WTC11 (cell line): ENCODE measurements around the gene TRIM13. TPM values are rescaled to one million over a fixed set of nuclear protein-coding genes. Genes with fewer than 3 reads are reported as not detected.

Source experiments
- ATAC-seq: fragments of 200-7000 bp; cut with Tn5 transposase; 2 replicates; pipeline ENCODE4 v1.10.0; 2021; ENCODE audit warnings: mild to moderate bottlenecking, moderate library complexity
- CTCF ChIA-PET: fragments of 300-600 bp; sonication (Branson Sonifier 250); formaldehyde crosslinking; loops from one replicate; lab custom pipeline; 2021; ENCODE audit warnings: antibody characterized with exemption; lab: Charles Lee
- POLR2A ChIA-PET: fragments of 350-600 bp; sonication (Branson Sonifier 250); formaldehyde crosslinking; loops from one replicate; lab custom pipeline; 2021; ENCODE audit warnings: antibody characterized with exemption; lab: Charles Lee
- DNase-seq: peaks from one replicate; pipeline ENCODE4 v3.0.0; 2021; ENCODE audit warnings: low spot score
- H3K27ac Mint-ChIP-seq: 2 replicates; pipeline ENCODE4 v1.8.0; 2021; ENCODE audit warnings: mixed read lengths
- H3K27me3 Mint-ChIP-seq: 2 replicates; pipeline ENCODE4 v1.8.0; 2021; ENCODE audit warnings: low read depth, mild to moderate bottlenecking, moderate library complexity, mixed read lengths
- H3K36me3 Mint-ChIP-seq: 2 replicates; pipeline ENCODE4 v1.8.0; 2021; ENCODE audit warnings: mixed read lengths
- H3K4me1 Mint-ChIP-seq: 2 replicates; pipeline ENCODE4 v1.8.0; 2022; ENCODE audit warnings: mixed read lengths
- H3K4me3 Mint-ChIP-seq: 2 replicates; pipeline ENCODE4 v1.8.0; 2021; ENCODE audit warnings: mild to moderate bottlenecking, moderate library complexity, mixed read lengths
- H3K9me3 Mint-ChIP-seq: 2 replicates; pipeline ENCODE4 v1.8.0; 2021; ENCODE audit warnings: mixed read lengths
- ATF2 ChIP-seq: sonication (generic); formaldehyde crosslinking; IDR thresholded peaks from 2 replicates; pipeline ENCODE4 v1.8.1; 2022; ENCODE audit warnings: low read depth, missing genetic modification reagents, borderline replicate concordance
- ESRRA ChIP-seq: sonication (generic); formaldehyde crosslinking; IDR thresholded peaks from 2 replicates; pipeline ENCODE4 v1.8.1; 2022; ENCODE audit warnings: mild to moderate bottlenecking, missing genetic modification reagents, borderline replicate concordance
- PRDM15 ChIP-seq: sonication (generic); formaldehyde crosslinking; IDR thresholded peaks from 2 replicates; pipeline ENCODE4 v1.8.0; 2022; ENCODE audit warnings: missing genetic modification reagents
- PREB ChIP-seq: sonication (generic); formaldehyde crosslinking; IDR thresholded peaks from 2 replicates; pipeline ENCODE4 v1.8.1; 2022; ENCODE audit warnings: mild to moderate bottlenecking, missing genetic modification reagents, moderate library complexity, borderline replicate concordance
- SMAD4 ChIP-seq: sonication (generic); formaldehyde crosslinking; IDR thresholded peaks from 2 replicates; pipeline ENCODE4 v1.8.0; 2022; ENCODE audit warnings: mild to moderate bottlenecking, missing genetic modification reagents
- ZNF121 ChIP-seq: sonication (generic); formaldehyde crosslinking; IDR thresholded peaks from 2 replicates; pipeline ENCODE4 v1.8.0; 2023; ENCODE audit warnings: missing genetic modification reagents
- ZNF263 ChIP-seq: sonication (generic); formaldehyde crosslinking; IDR thresholded peaks from 2 replicates; pipeline ENCODE4 v1.8.1; 2022; ENCODE audit warnings: low read depth, mild to moderate bottlenecking, moderate library complexity, missing genetic modification reagents
- total RNA-seq: library from RNA; stranded (reverse); gene quantifications from 3 replicates; pipeline ENCODE4 v1.2.3, GENCODE V29; 2021
- TF ChIP-seq, protein P1 (sequence below): sonication (generic); formaldehyde crosslinking; IDR thresholded peaks from 2 replicates; pipeline ENCODE4 v1.8.0; 2023; ENCODE audit warnings: missing genetic modification reagents, mild to moderate bottlenecking, borderline replicate concordance
- TF ChIP-seq, protein P2 (sequence below): fragments of 250-450 bp; sonication (Bioruptor Pico); IDR thresholded peaks from 2 replicates; pipeline ENCODE4 v1.8.0; 2021; ENCODE audit warnings: mild to moderate bottlenecking
- TF ChIP-seq, protein P3 (sequence below): sonication (generic); formaldehyde crosslinking; IDR thresholded peaks from 2 replicates; pipeline ENCODE4 v1.8.1; 2023; ENCODE audit warnings: mild to moderate bottlenecking, moderate library complexity, missing genetic modification reagents
- TF ChIP-seq, protein P4 (sequence below): sonication (generic); formaldehyde crosslinking; IDR thresholded peaks from 2 replicates; pipeline ENCODE4 v1.8.0; 2022; ENCODE audit warnings: mild to moderate bottlenecking, missing genetic modification reagents

Gene TRIM13
- total RNA-seq, 1 experiment from 2014 or later = 27.5 TPM

DNA sequence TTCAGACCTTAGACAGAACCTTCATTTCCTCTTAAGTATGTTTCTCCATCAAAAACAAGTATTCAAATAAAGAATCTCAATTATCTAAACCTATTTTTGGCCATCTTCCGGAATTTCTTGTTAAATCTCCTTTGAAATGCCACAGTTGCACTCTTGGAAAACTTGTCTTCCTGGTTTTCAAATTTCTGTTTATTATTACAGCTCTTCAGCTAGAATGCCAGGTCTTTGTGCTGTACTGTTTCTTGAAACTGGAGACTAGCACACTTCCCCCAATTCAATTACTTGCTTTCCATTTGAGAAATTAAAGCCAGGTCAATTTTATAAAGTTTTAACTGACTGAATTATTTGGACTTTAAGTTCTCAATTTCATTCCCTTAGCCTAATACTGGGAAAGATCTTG, 28.6 kb downstream of the TRIM13 start:
- ATAC-seq (no peak), DNase-seq (no peak)
- Mint-ChIP-seq H3K4me1 (no peaks in the 10 kb centered on the region), H3K27ac (no peak overlapping the region), H3K36me3 (no peaks in the 10 kb centered on the region), H3K9me3 (no peaks in the 10 kb centered on the region), H3K27me3 (no peaks in the 10 kb centered on the region), H3K4me3 (no peak overlapping the region)
- CTCF ChIA-PET = no interaction called here
- POLR2A ChIA-PET = no interaction called here
- TF ChIP-seq ZNF121 (CRISPR knock-in tag) = no peak
- TF ChIP-seq ZNF263 (CRISPR knock-in tag) = no peak
- TF ChIP-seq, protein P1, sequence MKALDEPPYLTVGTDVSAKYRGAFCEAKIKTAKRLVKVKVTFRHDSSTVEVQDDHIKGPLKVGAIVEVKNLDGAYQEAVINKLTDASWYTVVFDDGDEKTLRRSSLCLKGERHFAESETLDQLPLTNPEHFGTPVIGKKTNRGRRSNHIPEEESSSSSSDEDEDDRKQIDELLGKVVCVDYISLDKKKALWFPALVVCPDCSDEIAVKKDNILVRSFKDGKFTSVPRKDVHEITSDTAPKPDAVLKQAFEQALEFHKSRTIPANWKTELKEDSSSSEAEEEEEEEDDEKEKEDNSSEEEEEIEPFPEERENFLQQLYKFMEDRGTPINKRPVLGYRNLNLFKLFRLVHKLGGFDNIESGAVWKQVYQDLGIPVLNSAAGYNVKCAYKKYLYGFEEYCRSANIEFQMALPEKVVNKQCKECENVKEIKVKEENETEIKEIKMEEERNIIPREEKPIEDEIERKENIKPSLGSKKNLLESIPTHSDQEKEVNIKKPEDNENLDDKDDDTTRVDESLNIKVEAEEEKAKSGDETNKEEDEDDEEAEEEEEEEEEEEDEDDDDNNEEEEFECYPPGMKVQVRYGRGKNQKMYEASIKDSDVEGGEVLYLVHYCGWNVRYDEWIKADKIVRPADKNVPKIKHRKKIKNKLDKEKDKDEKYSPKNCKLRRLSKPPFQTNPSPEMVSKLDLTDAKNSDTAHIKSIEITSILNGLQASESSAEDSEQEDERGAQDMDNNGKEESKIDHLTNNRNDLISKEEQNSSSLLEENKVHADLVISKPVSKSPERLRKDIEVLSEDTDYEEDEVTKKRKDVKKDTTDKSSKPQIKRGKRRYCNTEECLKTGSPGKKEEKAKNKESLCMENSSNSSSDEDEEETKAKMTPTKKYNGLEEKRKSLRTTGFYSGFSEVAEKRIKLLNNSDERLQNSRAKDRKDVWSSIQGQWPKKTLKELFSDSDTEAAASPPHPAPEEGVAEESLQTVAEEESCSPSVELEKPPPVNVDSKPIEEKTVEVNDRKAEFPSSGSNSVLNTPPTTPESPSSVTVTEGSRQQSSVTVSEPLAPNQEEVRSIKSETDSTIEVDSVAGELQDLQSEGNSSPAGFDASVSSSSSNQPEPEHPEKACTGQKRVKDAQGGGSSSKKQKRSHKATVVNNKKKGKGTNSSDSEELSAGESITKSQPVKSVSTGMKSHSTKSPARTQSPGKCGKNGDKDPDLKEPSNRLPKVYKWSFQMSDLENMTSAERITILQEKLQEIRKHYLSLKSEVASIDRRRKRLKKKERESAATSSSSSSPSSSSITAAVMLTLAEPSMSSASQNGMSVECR (CRISPR knock-in tag) = no peak
- TF ChIP-seq ESRRA = no peak
- no peak for TF ChIP-seq PRDM15 (CRISPR knock-in tag)
- TF ChIP-seq, protein P2, sequence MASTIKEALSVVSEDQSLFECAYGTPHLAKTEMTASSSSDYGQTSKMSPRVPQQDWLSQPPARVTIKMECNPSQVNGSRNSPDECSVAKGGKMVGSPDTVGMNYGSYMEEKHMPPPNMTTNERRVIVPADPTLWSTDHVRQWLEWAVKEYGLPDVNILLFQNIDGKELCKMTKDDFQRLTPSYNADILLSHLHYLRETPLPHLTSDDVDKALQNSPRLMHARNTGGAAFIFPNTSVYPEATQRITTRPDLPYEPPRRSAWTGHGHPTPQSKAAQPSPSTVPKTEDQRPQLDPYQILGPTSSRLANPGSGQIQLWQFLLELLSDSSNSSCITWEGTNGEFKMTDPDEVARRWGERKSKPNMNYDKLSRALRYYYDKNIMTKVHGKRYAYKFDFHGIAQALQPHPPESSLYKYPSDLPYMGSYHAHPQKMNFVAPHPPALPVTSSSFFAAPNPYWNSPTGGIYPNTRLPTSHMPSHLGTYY = no peak
- TF ChIP-seq, protein P3, sequence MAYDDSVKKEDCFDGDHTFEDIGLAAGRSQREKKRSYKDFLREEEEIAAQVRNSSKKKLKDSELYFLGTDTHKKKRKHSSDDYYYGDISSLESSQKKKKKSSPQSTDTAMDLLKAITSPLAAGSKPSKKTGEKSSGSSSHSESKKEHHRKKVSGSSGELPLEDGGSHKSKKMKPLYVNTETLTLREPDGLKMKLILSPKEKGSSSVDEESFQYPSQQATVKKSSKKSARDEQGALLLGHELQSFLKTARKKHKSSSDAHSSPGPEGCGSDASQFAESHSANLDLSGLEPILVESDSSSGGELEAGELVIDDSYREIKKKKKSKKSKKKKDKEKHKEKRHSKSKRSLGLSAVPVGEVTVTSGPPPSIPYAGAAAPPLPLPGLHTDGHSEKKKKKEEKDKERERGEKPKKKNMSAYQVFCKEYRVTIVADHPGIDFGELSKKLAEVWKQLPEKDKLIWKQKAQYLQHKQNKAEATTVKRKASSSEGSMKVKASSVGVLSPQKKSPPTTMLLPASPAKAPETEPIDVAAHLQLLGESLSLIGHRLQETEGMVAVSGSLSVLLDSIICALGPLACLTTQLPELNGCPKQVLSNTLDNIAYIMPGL (CRISPR knock-in tag) = no peak
- no peak for TF ChIP-seq SMAD4 (CRISPR knock-in tag)
- TF ChIP-seq, protein P4, sequence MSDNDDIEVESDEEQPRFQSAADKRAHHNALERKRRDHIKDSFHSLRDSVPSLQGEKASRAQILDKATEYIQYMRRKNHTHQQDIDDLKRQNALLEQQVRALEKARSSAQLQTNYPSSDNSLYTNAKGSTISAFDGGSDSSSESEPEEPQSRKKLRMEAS (CRISPR knock-in tag) = no peak
- TF ChIP-seq PREB (CRISPR knock-in tag) = no peak
- TF ChIP-seq ATF2 (CRISPR knock-in tag) = no peak
